Fibroblast of pulmonary artery (primary cell): ENCODE results near the gene ATP6V1D.

ENCODE experiments used
- DNase-seq: peaks from one replicate; pipeline ENCODE4 v3.0.0-alpha.2; 2010; ENCODE audit warnings: low read depth
- H3K4me3 ChIP-seq: replicated peaks from 2 replicates; pipeline ENCODE4 v1.5.1; 2011; ENCODE audit warnings: low read depth, mild to moderate bottlenecking, control low read depth, low read length, moderate library complexity
- TF ChIP-seq, protein P1 (sequence below): IDR thresholded peaks from 2 replicates; pipeline ENCODE4 v1.5.1; 2011; ENCODE audit warnings: mild to moderate bottlenecking, control low read depth, low read length, inconsistent platforms; ENCODE audit errors: missing control alignments

The ATP6V1D gene

DNA sequence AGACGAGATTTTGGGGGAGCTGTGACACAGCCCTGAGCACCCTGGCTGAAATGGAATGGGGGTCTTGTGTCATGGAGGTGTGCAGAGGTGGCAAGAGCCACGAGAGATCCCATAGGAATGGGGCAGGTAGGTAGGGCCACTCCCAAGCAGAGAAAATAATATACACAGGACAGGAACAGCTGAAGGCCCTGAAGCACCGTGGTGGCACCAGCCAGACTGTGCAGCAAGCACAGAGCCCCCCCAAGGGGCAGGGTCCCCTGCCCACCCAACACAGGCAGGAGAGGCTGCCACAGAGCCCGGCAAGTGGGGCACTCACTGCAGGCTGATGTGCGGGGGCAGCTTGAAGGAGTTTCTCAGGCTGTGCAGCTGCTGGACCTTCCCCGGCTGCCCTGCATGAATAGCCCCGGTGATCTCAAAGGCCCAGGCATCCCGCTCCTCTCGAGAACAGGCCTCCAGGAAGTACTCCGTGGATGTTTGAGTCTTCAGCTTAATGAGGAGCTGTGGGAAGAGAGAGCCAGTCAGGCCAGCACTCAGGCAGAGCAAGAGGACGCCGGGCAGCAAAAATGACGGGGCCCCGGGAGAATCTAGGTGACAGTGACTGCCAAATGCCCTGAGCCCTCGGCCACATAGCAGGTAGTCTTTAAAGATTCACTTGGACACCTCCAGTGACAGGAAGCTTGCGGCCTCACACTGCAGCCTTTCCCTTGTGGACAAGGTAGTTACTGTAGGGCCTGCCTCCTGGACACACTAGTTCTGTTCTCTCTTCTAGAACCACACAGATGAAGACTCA, 35.7 kb upstream of the ATP6V1D start:
- no peak overlapping the region for H3K4me3 ChIP-seq
- DNase-seq, result no peak

DNA sequence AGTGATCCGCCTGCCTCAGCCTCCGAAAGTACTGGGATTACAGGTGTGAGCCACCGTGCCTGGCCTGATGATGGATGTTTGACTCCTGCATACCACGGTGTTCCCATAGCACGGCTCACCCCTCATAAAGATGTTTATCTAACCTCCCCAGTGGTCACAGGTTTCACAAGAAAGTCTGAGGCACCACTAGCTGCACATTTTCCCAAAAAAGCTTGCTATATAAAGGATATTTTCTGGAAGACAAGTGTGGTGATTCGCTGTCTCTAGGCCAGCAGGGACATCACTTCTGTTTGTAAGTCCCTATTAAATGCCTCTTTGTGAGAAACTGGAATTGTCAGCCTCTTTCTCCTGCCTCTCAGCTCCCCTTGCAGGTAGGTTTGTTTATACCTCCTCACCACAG, 34.1 kb upstream of the ATP6V1D start:
- TF ChIP-seq, protein P1, sequence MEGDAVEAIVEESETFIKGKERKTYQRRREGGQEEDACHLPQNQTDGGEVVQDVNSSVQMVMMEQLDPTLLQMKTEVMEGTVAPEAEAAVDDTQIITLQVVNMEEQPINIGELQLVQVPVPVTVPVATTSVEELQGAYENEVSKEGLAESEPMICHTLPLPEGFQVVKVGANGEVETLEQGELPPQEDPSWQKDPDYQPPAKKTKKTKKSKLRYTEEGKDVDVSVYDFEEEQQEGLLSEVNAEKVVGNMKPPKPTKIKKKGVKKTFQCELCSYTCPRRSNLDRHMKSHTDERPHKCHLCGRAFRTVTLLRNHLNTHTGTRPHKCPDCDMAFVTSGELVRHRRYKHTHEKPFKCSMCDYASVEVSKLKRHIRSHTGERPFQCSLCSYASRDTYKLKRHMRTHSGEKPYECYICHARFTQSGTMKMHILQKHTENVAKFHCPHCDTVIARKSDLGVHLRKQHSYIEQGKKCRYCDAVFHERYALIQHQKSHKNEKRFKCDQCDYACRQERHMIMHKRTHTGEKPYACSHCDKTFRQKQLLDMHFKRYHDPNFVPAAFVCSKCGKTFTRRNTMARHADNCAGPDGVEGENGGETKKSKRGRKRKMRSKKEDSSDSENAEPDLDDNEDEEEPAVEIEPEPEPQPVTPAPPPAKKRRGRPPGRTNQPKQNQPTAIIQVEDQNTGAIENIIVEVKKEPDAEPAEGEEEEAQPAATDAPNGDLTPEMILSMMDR, result no peak
- no peak for DNase-seq
- H3K4me3 ChIP-seq, result no peak overlapping the region

More for the DNA sequence above, 35.7 kb upstream of the ATP6V1D start:
- TF ChIP-seq, protein P1, result no peak

DNA sequence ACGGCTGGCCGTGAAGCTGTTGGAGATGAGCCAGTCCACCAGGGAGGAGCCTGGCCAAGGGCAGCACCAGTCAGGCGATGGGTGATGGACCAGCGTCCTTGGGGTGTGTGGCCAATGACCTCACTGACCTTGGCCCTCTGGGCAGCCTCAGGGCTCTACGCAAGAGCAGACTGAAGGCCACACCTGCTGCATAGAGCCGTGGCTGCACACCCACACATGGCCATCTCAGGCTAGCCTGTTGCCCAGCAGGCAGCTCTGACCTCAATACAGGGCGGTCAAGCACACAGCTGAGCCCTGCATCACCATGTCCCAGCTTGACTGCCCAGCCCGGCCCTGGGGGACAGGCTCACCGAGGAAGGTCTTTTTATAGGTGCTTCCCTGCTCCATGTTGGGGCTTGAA, 33.2 kb upstream of the ATP6V1D start:
- TF ChIP-seq, protein P1, result no peak

DNA sequence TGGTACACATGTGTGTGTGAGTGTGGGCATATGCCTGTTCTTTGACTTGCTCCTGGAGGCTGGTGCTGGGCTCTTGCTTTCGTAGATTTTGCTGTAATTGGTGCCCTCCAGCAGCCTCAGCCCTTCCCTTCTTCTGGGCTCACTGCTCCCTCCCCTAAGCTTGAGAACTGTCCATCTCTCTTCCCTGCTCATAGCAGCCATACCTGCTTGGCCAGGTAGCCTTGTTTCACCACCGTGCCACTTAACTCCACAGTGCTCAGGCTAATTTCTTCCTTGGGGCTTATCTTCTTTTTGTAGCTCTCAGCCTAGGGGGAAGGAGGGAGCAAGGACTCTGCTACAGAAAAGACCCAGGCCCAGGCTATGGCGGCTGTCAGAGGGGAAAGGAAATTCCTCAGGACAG, 32.5 kb upstream of the ATP6V1D start:
- TF ChIP-seq, protein P1, result no peak

More for the DNA sequence above, 33.2 kb upstream of the ATP6V1D start:
- DNase-seq, result no peak
- no peak overlapping the region for H3K4me3 ChIP-seq

DNA sequence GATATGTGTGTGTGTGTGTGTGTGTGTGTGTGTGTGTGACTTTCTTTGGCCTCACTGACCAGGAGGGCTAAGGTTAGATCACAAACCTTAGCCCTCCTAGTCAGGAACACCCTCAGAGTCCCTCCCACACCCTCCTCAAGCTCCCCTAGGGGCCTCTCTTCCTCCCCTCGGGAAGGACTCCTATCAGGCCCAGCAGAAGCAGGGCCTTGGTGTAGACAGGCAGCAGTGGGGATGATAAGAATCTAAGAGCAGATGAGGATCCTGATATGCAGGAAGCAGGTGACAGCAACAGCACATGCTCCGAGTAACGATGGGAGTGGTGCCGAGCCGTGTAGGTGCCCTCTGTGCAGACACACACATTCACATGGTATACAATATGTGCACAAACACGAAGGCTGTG, 31.7 kb upstream of the ATP6V1D start:
- H3K4me3 ChIP-seq, result no peak overlapping the region
- DNase-seq, result no peak
- TF ChIP-seq, protein P1, result no peak

More for the DNA sequence above, 32.5 kb upstream of the ATP6V1D start:
- no peak overlapping the region for H3K4me3 ChIP-seq
- no peak for DNase-seq

DNA sequence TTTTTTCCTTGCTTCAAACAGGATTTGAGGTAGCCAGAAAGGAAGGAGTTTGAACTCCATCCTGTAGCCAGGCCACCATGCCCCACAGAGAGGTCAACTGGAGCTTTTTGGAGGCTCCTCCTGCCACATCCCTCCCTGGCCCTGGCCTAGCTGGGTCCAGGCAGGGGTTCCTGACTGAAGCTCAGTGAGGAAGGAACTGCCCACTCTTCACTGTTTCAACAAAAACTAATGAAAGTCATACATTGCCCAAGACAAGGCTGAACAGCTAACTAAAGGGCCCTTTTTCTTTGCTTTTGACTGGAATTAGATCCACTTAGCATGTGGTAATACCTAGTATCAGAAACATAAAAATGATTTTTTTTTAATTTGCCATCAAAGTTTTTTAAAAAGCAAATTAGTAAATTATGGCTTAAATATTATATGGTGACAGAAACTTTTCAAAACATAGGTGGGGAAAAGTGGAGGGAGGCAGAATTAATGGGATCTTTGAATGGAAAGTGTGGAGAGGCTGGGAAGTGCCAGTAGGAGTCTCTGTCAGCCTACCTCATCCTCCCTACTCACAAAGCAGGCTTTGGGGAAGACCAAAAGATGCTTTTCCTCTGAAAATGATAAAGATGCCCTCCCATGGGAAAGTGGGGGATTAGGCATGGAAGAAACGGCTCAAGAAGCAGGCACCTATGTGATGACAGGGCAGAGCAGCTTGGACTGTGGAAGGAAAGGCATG, 30.4 kb upstream of the ATP6V1D start:
- no peak for DNase-seq
- TF ChIP-seq, protein P1, result no peak

More for the DNA sequence above, 30.4 kb upstream of the ATP6V1D start:
- H3K4me3 ChIP-seq, result no peak overlapping the region
